Measurements from ENCODE around the gene CFAP210. TPM values are rescaled to one million over a fixed set of nuclear protein-coding genes. Genes with fewer than 3 reads are reported as not detected.
A peak's percentile ranks its signal among the peaks of the same experiment; 100 is the strongest.
"Not testable (repeated sequence)": the region's sequence is repeated elsewhere in the genome, so short reads cannot be mapped to it uniquely, and the experiment has no call there.

Gene CFAP210
- total RNA-seq, 1 donor: not detected

- no peak for DNase-seq (ENCODE audit: low read depth in 2 of 3, low spot score in 2 of 3)
Observed at GRCh38 chr2:169637620-169638019, 56.6 kb downstream of the CFAP210 start.

DNA sequence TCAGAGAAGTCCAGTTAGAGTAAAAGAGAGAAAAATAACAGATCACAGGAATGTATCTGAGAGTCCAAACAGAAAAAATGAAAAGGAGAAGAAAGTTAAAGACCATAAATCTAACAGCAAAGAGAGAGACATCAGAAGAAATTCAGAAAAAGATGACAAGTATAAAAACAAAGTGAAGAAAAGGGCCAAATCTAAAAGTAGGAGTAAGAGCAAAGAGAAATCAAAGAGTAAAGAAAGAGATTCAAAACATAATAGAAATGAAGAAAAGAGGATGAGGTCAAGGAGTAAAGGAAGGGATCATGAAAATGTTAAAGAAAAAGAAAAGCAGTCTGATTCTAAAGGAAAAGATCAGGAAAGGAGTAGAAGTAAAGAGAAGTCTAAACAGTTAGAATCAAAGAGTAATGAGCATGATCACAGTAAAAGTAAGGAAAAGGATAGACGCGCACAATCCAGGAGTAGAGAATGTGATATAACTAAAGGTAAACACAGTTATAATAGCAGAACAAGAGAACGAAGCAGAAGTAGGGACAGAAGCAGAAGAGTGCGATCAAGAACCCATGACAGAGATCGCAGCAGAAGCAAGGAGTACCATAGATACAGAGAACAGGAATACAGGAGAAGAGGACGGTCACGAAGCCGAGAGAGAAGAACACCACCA lies 57.6 kb downstream of the CFAP210 start:
- no peak for DNase-seq (ENCODE audit: low read depth in 2 of 3, low spot score in 2 of 3)

- no peak for DNase-seq (ENCODE audit: low read depth in 2 of 3, low spot score in 2 of 3)
Observed at GRCh38 chr2:169625781-169626180, 68.4 kb downstream of the CFAP210 start.

DNA sequence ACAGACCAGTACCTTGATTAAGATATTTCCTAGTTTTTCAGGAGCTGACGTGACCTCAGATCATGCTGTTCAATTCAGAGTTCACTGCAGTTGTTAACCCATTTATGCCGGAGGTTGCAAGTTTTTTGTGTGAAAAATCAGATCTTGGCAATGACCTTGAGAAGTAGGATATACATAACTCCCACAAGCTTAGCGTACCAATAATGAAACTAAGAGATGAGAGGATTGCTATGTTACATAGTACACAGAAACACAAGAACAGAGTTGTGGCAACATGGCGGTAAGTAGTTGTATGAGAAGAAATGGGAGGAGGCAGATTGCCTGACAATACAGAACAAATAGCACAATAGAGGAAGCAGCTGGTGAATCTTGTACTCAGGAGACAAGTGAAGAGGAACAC lies 71.0 kb downstream of the CFAP210 start:
- DNase-seq (ENCODE audit: low read depth in 2 of 3, low spot score in 2 of 3): peak in 1 of 3 donors; percentile 4

- DNase-seq (ENCODE audit: low read depth in 2 of 3, low spot score in 2 of 3): no peak
Observed at GRCh38 chr2:169620509-169620908, 73.7 kb downstream of the CFAP210 start.

DNA sequence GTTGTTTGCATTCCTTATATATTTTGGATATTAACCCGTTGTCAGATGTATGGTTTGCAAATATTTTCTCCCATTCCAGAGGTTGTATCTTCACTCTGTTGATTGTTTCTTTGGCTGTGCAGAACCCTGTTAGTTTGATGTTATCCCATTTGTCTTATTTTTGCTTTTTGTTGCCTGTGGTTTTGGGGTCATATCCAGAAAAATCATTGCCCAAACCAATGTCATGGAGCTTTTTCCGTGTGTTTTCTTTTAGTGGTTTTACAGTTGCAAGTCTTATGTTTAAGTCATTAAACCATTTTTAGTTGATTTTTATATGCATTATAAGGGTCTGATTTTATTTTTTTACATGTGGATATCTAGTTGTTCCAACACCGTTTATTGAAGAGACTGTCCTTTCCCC lies 74.3 kb downstream of the CFAP210 start:
- no peak for DNase-seq (ENCODE audit: low read depth in 2 of 3, low spot score in 2 of 3)

DNA sequence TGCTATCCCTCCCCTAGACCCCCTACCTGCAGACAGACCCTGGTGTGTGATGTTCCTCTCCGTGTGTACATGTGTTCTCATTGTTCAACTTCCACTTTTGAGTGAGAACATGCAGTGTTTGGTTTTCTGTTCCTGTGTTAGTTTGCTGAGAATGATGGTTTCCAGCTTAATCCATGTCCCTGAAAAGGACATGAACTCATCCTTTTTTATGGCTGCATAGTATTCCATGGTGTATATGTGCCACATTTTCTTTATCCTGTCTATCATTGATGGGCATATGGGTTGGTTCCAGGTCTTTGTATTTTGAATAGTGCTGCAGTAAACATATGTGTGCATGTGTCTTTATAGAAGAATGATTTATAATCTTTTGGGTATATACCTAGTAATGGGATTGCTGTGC lies 78.2 kb downstream of the CFAP210 start:
- DNase-seq (ENCODE audit: low read depth in 2 of 3, low spot score in 2 of 3): not testable (repeated sequence)

GRCh38 chr2:169613876-169614275 lies 80.3 kb downstream of the CFAP210 start:
- DNase-seq (ENCODE audit: low read depth in 2 of 3, low spot score in 2 of 3): no peak

GRCh38 chr2:169609264-169609663 lies 84.9 kb downstream of the CFAP210 start:
- DNase-seq (ENCODE audit: low read depth in 2 of 3, low spot score in 2 of 3): no peak

GRCh38 chr2:169599568-169599967 lies 94.6 kb downstream of the CFAP210 start:
- DNase-seq (ENCODE audit: low read depth in 2 of 3, low spot score in 2 of 3): no peak

DNA sequence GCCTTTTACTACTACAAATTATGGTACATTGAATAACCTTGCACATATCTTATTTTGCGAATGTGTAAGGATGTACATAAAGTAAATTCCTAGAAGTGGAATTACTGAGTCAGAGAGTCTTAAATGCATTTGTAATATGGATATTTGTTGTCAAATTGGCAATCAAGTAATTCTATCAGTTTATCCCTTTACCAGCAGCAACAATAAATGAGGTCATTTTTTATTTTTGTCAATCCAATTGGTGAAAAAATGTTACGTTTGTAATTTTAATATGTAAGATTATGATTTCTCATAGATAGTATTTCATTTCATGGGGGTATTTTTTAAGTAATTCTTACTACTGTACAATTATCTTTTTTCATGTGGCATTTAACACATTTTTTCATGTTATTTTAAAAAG lies 95.2 kb downstream of the CFAP210 start:
- DNase-seq (ENCODE audit: low read depth in 2 of 3, low spot score in 2 of 3): no peak

- DNase-seq (ENCODE audit: low read depth in 2 of 3, low spot score in 2 of 3): not testable (repeated sequence)
Observed at GRCh38 chr2:169596546-169596945, 97.7 kb downstream of the CFAP210 start.

Small RNA genes lying within 50 kb of the gene (small RNA-seq; reads per million reads assigned to genes)
- not detected for gene RF00432

Other genes starting within 250 kb of the CFAP210 start
- gene BBS5, start 214.9 kb downstream of the CFAP210 start, total RNA-seq: 2.4 TPM
- under 0.01 TPM for gene KLHL41, start 184.7 kb downstream of the CFAP210 start, total RNA-seq
- gene FASTKD1, start 120.5 kb downstream of the CFAP210 start, total RNA-seq: 11.6 TPM
- gene PPIG, start 110.1 kb downstream of the CFAP210 start, total RNA-seq: 8.3 TPM
- gene PHOSPHO2, start 64 bp upstream of the CFAP210 start, total RNA-seq: 3.2 TPM
- gene KLHL23, start 39.4 kb upstream of the CFAP210 start, total RNA-seq: 9.4 TPM
- gene SSB, start 104.5 kb upstream of the CFAP210 start, total RNA-seq: 23.2 TPM
- gene METTL5, start 130.5 kb upstream of the CFAP210 start, total RNA-seq: 14.8 TPM
- gene UBR3, start 133.0 kb upstream of the CFAP210 start, total RNA-seq: 11.3 TPM